ENCODE measurements around the gene DIAPH2.

GRCh38 chrX:97358941-97359340 lies 674.3 kb downstream of the DIAPH2 start:
- no peak for TF ChIP-seq CTCF (conservative IDR thresholded peaks at IDR 0.05; ENCODE audit: low read length)
- TF ChIP-seq EZH2phosphoT487 (IDR thresholded peaks at IDR 0.05; ENCODE audit: borderline replicate concordance) = no peak
